D721Med (cell line): ENCODE data around the gene AFAP1.

Source experiments
- DNase-seq: peaks from one replicate; pipeline ENCODE4 v3.0.0; 2011; ENCODE audit warnings: low spot score; ENCODE audit not compliant: insufficient read length
- FAIRE-seq: peaks from 2 replicates; lab custom pipeline; 2011; peaks lifted over from hg19 to GRCh38; lab: Jason Lieb, UNC
- CTCF ChIP-seq: IDR thresholded peaks from 2 replicates; pipeline ENCODE4 v1.5.1; 2012; ENCODE audit warnings: mild to moderate bottlenecking, control low read depth; ENCODE audit not compliant: insufficient read depth; ENCODE audit errors: missing control alignments

Gene AFAP1

DNA sequence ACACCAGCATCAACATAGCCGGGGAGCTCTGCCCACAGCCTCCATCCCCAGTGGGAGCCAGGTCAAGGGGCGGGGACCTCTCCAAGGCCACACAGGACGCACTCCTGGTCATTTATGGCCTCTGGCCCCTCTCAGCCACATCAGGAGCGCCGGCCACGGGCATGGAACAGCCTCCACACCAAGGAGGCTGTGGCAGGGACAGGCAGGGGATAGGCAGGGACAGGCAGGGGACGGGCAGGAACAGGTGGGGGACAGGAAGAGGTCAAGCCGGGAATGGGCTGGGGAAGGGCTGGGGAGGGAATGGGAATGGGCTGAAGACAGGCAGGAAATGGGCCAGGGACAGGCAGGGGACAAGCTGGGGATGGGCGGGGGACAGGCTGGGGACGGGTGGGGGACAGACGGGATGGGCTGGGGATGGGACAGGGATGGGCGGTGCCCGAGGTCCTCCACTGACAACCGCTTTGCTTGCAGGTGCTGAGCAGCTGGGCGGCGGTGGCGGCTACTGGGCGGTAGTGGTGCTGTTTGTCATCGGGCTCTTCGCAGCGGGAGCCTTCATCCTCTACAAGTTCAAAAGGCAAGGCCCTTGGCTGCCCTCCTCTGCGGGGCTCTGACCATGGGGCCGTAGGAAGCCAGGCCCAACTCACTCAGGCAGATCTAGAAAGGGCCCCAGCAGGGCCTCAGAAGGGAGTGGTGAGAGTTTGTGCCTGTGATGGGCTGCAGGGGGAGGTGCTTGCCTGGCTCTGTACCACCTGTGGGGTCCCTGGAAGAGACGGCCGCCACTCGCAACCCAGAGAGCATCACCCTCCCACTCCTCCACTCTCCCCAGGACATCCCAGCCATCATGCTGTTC is 205.6 kb downstream of the AFAP1 start:
- FAIRE-seq (no peak), DNase-seq (no peak)
- TF ChIP-seq CTCF = no peak

GRCh38 chr4:7733201-7733600 is 206.5 kb downstream of the AFAP1 start:
- no peak for TF ChIP-seq CTCF
- no peak for FAIRE-seq
- DNase-seq = no peak

- TF ChIP-seq CTCF = no peak
- FAIRE-seq (no peak), DNase-seq (no peak)
Observed at GRCh38 chr4:7732263-7732662, 207.4 kb downstream of the AFAP1 start.

GRCh38 chr4:7731437-7731836 is 208.2 kb downstream of the AFAP1 start:
- no peak for FAIRE-seq
- DNase-seq = no peak
- TF ChIP-seq CTCF = no peak

DNA sequence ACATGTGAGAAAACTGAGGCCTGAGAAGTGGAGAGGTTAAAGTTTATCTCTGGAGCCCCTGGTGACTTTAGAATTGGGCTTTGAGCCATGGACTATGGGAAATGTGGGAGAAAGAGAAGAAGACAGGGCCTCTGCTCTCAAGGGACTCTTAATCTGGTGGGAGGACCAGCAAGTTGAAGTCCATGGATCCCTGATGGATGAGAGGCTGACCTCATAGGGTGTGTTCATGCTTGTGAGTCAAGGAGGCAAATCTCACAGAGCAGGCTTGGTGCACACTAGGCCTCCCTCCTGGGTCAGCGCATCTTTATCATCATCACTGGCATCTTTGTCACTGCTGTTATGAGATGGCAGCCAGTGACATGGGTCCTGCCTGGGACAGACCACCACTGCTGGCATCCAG is 211.9 kb downstream of the AFAP1 start:
- FAIRE-seq (no peak), DNase-seq (no peak)
- TF ChIP-seq CTCF = no peak

- TF ChIP-seq CTCF = no peak
- FAIRE-seq (no peak), DNase-seq (no peak)
Observed at GRCh38 chr4:7726665-7727413, 212.8 kb downstream of the AFAP1 start.

DNA sequence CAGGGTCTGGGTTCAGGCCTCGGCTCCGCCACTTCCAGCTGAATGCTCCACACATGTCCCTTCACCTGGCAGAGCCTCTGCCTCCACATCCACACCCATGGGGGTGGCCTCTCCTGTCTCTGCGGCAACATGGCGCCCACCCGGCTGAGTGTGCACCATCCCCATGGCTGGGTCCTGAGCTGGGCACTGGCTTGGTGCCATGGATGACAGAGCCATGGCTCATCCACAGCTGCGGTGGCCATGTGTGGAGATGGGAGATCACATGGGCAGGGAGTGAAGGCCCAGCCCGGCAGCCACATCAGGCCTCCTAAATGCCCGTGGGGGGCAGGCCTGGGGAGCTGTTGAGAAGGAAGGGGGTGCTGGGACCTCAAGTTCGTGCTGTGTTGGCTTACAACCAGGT is 213.7 kb downstream of the AFAP1 start:
- DNase-seq (no peak), FAIRE-seq (no peak)
- no peak for TF ChIP-seq CTCF
